Panc1 (cell line): ENCODE data around the gene SEC22B. TPM values are rescaled to one million over a fixed set of nuclear protein-coding genes. Genes with fewer than 3 reads are reported as not detected.
"Not testable (repeated sequence)": the region's sequence is repeated elsewhere in the genome, so short reads cannot be mapped to it uniquely, and the experiment has no call there.

Source experiments
- ATAC-seq: fragments of 200-7000 bp; cut with Tn5 transposase; 2 replicates; pipeline ENCODE4 v1.9.1; 2020; ENCODE audit warnings: mild to moderate bottlenecking, moderate library complexity
- BruUV-seq: library from RNA; stranded (reverse); fragments of 400-500 nt; replicated peaks from 2 replicates; lab custom pipeline; 2021; lab: Mats Ljungman, UMichigan
- CTCF ChIA-PET: fragments of 300-600 bp; sonication (Branson Sonifier 250); formaldehyde crosslinking; loops from one replicate; lab custom pipeline; 2022; ENCODE audit warnings: antibody characterized with exemption; lab: Charles Lee
- POLR2A ChIA-PET: fragments of 300-600 bp; sonication (Branson Sonifier 250); formaldehyde crosslinking; loops from one replicate; lab custom pipeline; 2022; ENCODE audit warnings: antibody characterized with exemption; lab: Charles Lee
- DNase-seq: peaks from one replicate; pipeline ENCODE4 v3.0.0-alpha.2; 2010; ENCODE audit warnings: low read depth, low spot score
- H3K27ac ChIP-seq: 2 replicates; pipeline ENCODE4 v1.5.1; 2011; ENCODE audit warnings: mild to moderate bottlenecking, low read length, inconsistent platforms
- H3K27me3 ChIP-seq: fragments of 200-500 bp; sonication (Bioruptor generic); 2 replicates; pipeline ENCODE4 v1.6.0; 2014; ENCODE audit warnings: low read length, inconsistent platforms; ENCODE audit not compliant: control insufficient read depth, insufficient read depth
- H3K36me3 ChIP-seq: fragments of 200-500 bp; sonication (Bioruptor generic); 2 replicates; pipeline ENCODE4 v1.5.1; 2014; ENCODE audit warnings: inconsistent platforms, mild to moderate bottlenecking, low read length, moderate library complexity; ENCODE audit not compliant: control insufficient read depth, insufficient read depth
- H3K4me1 ChIP-seq: 2 replicates; pipeline ENCODE4 v1.5.1; 2011; ENCODE audit warnings: inconsistent platforms, mild to moderate bottlenecking, low read length, moderate library complexity; ENCODE audit not compliant: control insufficient read depth, insufficient read depth
- H3K4me3 ChIP-seq, 2 experiments: 2 replicates each; pipeline ENCODE4 v1.5.1; 2011 to 2012; ENCODE audit warnings: low read depth in 2 of 2, low read length in 2 of 2, mild to moderate bottlenecking in 2 of 2, inconsistent platforms in 1 of 2, moderate library complexity in 1 of 2
- H3K9me3 ChIP-seq: fragments of 200-500 bp; sonication (Bioruptor generic); 2 replicates; pipeline ENCODE4 v1.5.1; 2014; ENCODE audit warnings: low read depth, mild to moderate bottlenecking, inconsistent platforms, low read length, moderate library complexity; ENCODE audit not compliant: control insufficient read depth, insufficient read depth
- in situ Hi-C: cut with HindIII; loops from 2 replicates; pipeline ENCODE4 v1.10.0; 2016; ENCODE audit warnings: low sequenced_read_pairs, low pct_unique_long_range_greater_than_20kb
- intact Hi-C: fragments of 100-400 bp; cut with micrococcal nuclease; formaldehyde crosslinking; loops from one replicate; pipeline ENCODE4 v1.10.0; 2022; ENCODE audit not compliant: unreplicated experiment
- total RNA-seq: library from RNA; stranded (reverse); gene quantifications from one replicate; pipeline ENCODE4 v1.2.1, GENCODE V29; 2021; ENCODE audit not compliant: unreplicated experiment

Gene SEC22B
- total RNA-seq, 1 experiment from 2014 or later: 23.7 TPM

GRCh38 chr1:120142512-120143263 is 33.6 kb downstream of the SEC22B start:
- H3K9me3 ChIP-seq, ATAC-seq, CTCF ChIA-PET, H3K4me1 ChIP-seq, H3K36me3 ChIP-seq, BruUV-seq, POLR2A ChIA-PET, H3K27ac ChIP-seq, in situ Hi-C loops, H3K27me3 ChIP-seq, H3K4me3 ChIP-seq, DNase-seq: not testable (repeated sequence)
- intact Hi-C loops: loop anchor here (10.0 kb wide), 1 partner anchor 268 kb away; no protein-coding TSS in a partner anchor

GRCh38 chr1:120141865-120142264 is 34.5 kb downstream of the SEC22B start:
- ATAC-seq, H3K36me3 ChIP-seq, DNase-seq, in situ Hi-C loops, H3K27ac ChIP-seq, H3K4me1 ChIP-seq, BruUV-seq, H3K4me3 ChIP-seq, H3K27me3 ChIP-seq, POLR2A ChIA-PET, H3K9me3 ChIP-seq, CTCF ChIA-PET: not testable (repeated sequence)
- intact Hi-C loops: loop anchor here (10.0 kb wide), 1 partner anchor 267 kb away; no protein-coding TSS in a partner anchor

GRCh38 chr1:120140656-120141265 is 35.6 kb downstream of the SEC22B start:
- in situ Hi-C loops, H3K4me3 ChIP-seq, CTCF ChIA-PET, H3K27ac ChIP-seq, DNase-seq, H3K27me3 ChIP-seq, H3K36me3 ChIP-seq, H3K4me1 ChIP-seq, POLR2A ChIA-PET, BruUV-seq, ATAC-seq, H3K9me3 ChIP-seq: not testable (repeated sequence)
- intact Hi-C loops: loop anchor here (10.0 kb wide), 1 partner anchor 266 kb away; no protein-coding TSS in a partner anchor

- POLR2A ChIA-PET, DNase-seq, H3K36me3 ChIP-seq, CTCF ChIA-PET, H3K4me1 ChIP-seq, H3K9me3 ChIP-seq, in situ Hi-C loops, H3K27ac ChIP-seq, BruUV-seq, ATAC-seq, H3K4me3 ChIP-seq, intact Hi-C loops, H3K27me3 ChIP-seq: not testable (repeated sequence)
These were observed 40.2 kb downstream of the SEC22B start for GRCh38 chr1:120136086-120136485.

GRCh38 chr1:120133928-120134325 is 42.4 kb downstream of the SEC22B start:
- CTCF ChIA-PET, in situ Hi-C loops, intact Hi-C loops, BruUV-seq, H3K27ac ChIP-seq, H3K27me3 ChIP-seq, POLR2A ChIA-PET, DNase-seq, H3K36me3 ChIP-seq, H3K4me1 ChIP-seq, H3K9me3 ChIP-seq, H3K4me3 ChIP-seq: not testable (repeated sequence)
- 0 out of 2 replicates have a peak, but pooled peaks have one; percentile 15 for ATAC-seq
